Measurements from ENCODE around the gene BSPRY.
A peak's percentile ranks its signal among the peaks of the same experiment; 100 is the strongest.
"Not testable (repeated sequence)": the region's sequence is repeated elsewhere in the genome, so short reads cannot be mapped to it uniquely, and the experiment has no call there.

The BSPRY gene

GRCh38 chr9:113380869-113381378, 31.6 kb downstream of the BSPRY start:
- peak; percentile 67 for DNase-seq (ENCODE audit: low spot score)
- in situ Hi-C loops (cut with MboI; ENCODE audit: low pct_unique_long_range_greater_than_20kb, low sequenced_read_pairs, unreplicated experiment): no loop called here
- TF ChIP-seq, protein P1, sequence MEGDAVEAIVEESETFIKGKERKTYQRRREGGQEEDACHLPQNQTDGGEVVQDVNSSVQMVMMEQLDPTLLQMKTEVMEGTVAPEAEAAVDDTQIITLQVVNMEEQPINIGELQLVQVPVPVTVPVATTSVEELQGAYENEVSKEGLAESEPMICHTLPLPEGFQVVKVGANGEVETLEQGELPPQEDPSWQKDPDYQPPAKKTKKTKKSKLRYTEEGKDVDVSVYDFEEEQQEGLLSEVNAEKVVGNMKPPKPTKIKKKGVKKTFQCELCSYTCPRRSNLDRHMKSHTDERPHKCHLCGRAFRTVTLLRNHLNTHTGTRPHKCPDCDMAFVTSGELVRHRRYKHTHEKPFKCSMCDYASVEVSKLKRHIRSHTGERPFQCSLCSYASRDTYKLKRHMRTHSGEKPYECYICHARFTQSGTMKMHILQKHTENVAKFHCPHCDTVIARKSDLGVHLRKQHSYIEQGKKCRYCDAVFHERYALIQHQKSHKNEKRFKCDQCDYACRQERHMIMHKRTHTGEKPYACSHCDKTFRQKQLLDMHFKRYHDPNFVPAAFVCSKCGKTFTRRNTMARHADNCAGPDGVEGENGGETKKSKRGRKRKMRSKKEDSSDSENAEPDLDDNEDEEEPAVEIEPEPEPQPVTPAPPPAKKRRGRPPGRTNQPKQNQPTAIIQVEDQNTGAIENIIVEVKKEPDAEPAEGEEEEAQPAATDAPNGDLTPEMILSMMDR (IDR thresholded peaks at IDR 0.05; ENCODE audit: extremely low read depth, insufficient read depth, missing control alignments): no peak

DNA sequence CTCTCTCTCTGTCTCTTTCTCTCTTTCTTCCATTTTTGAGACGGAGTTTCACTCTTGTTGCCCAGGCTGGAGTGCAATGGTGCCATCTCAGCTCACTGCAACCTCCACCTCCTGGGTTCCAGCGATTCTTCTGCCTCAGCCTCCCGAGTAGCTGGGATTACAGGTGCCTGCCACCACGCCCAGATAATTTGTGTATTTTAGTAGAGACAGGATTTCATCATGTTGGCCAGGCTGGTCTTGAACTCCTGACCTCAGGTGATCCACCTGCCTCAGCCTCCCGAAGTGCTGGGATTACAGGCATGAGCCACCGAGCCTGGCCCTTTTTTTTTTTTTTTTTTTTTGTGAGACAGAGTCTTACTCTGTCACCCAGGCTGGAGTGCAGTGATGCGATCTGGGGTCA, 32.1 kb downstream of the BSPRY start:
- in situ Hi-C loops (cut with MboI; ENCODE audit: low pct_unique_long_range_greater_than_20kb, low sequenced_read_pairs, unreplicated experiment); DNase-seq (ENCODE audit: low spot score): not testable (repeated sequence)

GRCh38 chr9:113381909-113382411, 32.6 kb downstream of the BSPRY start:
- in situ Hi-C loops (cut with MboI; ENCODE audit: low pct_unique_long_range_greater_than_20kb, low sequenced_read_pairs, unreplicated experiment): no loop called here
- TF ChIP-seq, protein P1 (IDR thresholded peaks at IDR 0.05; ENCODE audit: extremely low read depth, insufficient read depth, missing control alignments): no peak
- DNase-seq (ENCODE audit: low spot score): no peak

GRCh38 chr9:113386571-113387393, 37.4 kb downstream of the BSPRY start:
- no peak for DNase-seq (ENCODE audit: low spot score)
- in situ Hi-C loops (cut with MboI; ENCODE audit: low pct_unique_long_range_greater_than_20kb, low sequenced_read_pairs, unreplicated experiment): no loop called here
- TF ChIP-seq, protein P1 (IDR thresholded peaks at IDR 0.05; ENCODE audit: extremely low read depth, insufficient read depth, missing control alignments): no peak

DNA sequence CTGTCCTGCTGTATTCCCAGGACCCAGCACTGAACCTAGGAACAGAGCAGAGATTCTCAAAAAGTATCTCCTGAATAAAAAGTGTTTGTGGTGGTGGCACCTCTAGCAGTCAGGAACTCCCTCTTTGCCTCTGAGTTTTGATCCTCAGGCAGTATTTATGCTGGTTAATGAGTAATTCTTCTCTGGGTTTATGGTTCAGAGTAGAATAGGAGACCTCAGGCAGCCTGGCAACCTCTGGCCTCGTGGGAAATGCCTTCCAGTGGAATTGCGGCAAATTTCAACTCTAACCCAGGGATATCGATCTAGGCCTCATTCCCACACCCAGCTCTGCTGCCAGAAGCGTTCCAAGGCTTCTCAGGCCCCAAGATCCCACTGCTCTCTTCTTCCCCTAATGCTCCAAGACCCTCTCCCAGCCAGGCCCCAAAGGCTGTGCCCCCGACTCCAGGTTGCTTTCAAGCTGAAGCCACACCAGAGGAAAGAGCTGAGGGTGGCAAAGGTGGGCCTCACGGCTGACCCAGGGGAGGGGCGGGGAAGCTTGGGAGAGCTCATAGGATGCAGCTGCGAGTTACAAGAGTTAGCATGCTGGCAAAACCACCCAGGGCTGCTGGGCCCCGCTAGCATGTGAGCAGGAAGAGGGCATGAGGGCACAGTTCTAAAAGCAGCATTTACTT, 38.4 kb downstream of the BSPRY start:
- TF ChIP-seq, protein P1 (IDR thresholded peaks at IDR 0.05; ENCODE audit: extremely low read depth, insufficient read depth, missing control alignments): no peak
- in situ Hi-C loops (cut with MboI; ENCODE audit: low pct_unique_long_range_greater_than_20kb, low sequenced_read_pairs, unreplicated experiment): no loop called here
- no peak for DNase-seq (ENCODE audit: low spot score)

- DNase-seq (ENCODE audit: low spot score): no peak
- in situ Hi-C loops (cut with MboI; ENCODE audit: low pct_unique_long_range_greater_than_20kb, low sequenced_read_pairs, unreplicated experiment): no loop called here
Observed at GRCh38 chr9:113388833-113389232, 39.5 kb downstream of the BSPRY start.

More at GRCh38 chr9:113388833-113389232, 39.5 kb downstream of the BSPRY start:
- TF ChIP-seq, protein P1 (IDR thresholded peaks at IDR 0.05; ENCODE audit: extremely low read depth, insufficient read depth, missing control alignments): no peak

All from GM13977 (cell line).